Panc1 (cell line): Measurements from ENCODE around the gene GOLGA2. TPM values are rescaled to one million over a fixed set of nuclear protein-coding genes. Genes with fewer than 3 reads are reported as not detected.

ENCODE experiments used
- ATAC-seq: fragments of 200-7000 bp; cut with Tn5 transposase; 2 replicates; pipeline ENCODE4 v1.9.1; 2020; ENCODE audit warnings: mild to moderate bottlenecking, moderate library complexity
- BruUV-seq: library from RNA; stranded (reverse); fragments of 400-500 nt; replicated peaks from 2 replicates; lab custom pipeline; 2021; lab: Mats Ljungman, UMichigan
- CTCF ChIA-PET: fragments of 300-600 bp; sonication (Branson Sonifier 250); formaldehyde crosslinking; loops from one replicate; lab custom pipeline; 2022; ENCODE audit warnings: antibody characterized with exemption; lab: Charles Lee
- POLR2A ChIA-PET: fragments of 300-600 bp; sonication (Branson Sonifier 250); formaldehyde crosslinking; loops from one replicate; lab custom pipeline; 2022; ENCODE audit warnings: antibody characterized with exemption; lab: Charles Lee
- DNase-seq: peaks from one replicate; pipeline ENCODE4 v3.0.0-alpha.2; 2010; ENCODE audit warnings: low read depth, low spot score
- H3K27ac ChIP-seq: 2 replicates; pipeline ENCODE4 v1.5.1; 2011; ENCODE audit warnings: mild to moderate bottlenecking, low read length, inconsistent platforms
- H3K27me3 ChIP-seq: fragments of 200-500 bp; sonication (Bioruptor generic); 2 replicates; pipeline ENCODE4 v1.6.0; 2014; ENCODE audit warnings: low read length, inconsistent platforms; ENCODE audit not compliant: control insufficient read depth, insufficient read depth
- H3K36me3 ChIP-seq: fragments of 200-500 bp; sonication (Bioruptor generic); 2 replicates; pipeline ENCODE4 v1.5.1; 2014; ENCODE audit warnings: inconsistent platforms, mild to moderate bottlenecking, low read length, moderate library complexity; ENCODE audit not compliant: control insufficient read depth, insufficient read depth
- H3K4me1 ChIP-seq: 2 replicates; pipeline ENCODE4 v1.5.1; 2011; ENCODE audit warnings: inconsistent platforms, mild to moderate bottlenecking, low read length, moderate library complexity; ENCODE audit not compliant: control insufficient read depth, insufficient read depth
- H3K4me3 ChIP-seq, 2 experiments: 2 replicates each; pipeline ENCODE4 v1.5.1; 2011 to 2012; ENCODE audit warnings: low read depth in 2 of 2, low read length in 2 of 2, mild to moderate bottlenecking in 2 of 2, inconsistent platforms in 1 of 2, moderate library complexity in 1 of 2
- H3K9me3 ChIP-seq: fragments of 200-500 bp; sonication (Bioruptor generic); 2 replicates; pipeline ENCODE4 v1.5.1; 2014; ENCODE audit warnings: low read depth, mild to moderate bottlenecking, inconsistent platforms, low read length, moderate library complexity; ENCODE audit not compliant: control insufficient read depth, insufficient read depth
- POLR2AphosphoS5 ChIP-seq: IDR thresholded peaks from 2 replicates; pipeline ENCODE4 v1.6.1; 2012; ENCODE audit warnings: mild to moderate bottlenecking, low read depth, low read length, moderate library complexity
- SIN3A ChIP-seq: IDR thresholded peaks from 2 replicates; pipeline ENCODE4 v1.6.1; 2012; ENCODE audit warnings: low read depth, mild to moderate bottlenecking, low read length, moderate library complexity, borderline replicate concordance; ENCODE audit not compliant: insufficient read depth
- TCF7L2 ChIP-seq: IDR thresholded peaks from 2 replicates; pipeline ENCODE4 v1.6.1; 2011; ENCODE audit warnings: mild to moderate bottlenecking, low read depth, low read length, inconsistent platforms
- in situ Hi-C: cut with HindIII; loops from 2 replicates; pipeline ENCODE4 v1.10.0; 2016; ENCODE audit warnings: low sequenced_read_pairs, low pct_unique_long_range_greater_than_20kb
- intact Hi-C: fragments of 100-400 bp; cut with micrococcal nuclease; formaldehyde crosslinking; loops from one replicate; pipeline ENCODE4 v1.10.0; 2022; ENCODE audit not compliant: unreplicated experiment
- total RNA-seq: library from RNA; stranded (reverse); gene quantifications from one replicate; pipeline ENCODE4 v1.2.1, GENCODE V29; 2021; ENCODE audit not compliant: unreplicated experiment
- TF ChIP-seq, protein P1 (sequence below): fragments of 450-650 bp; IDR thresholded peaks from 2 replicates; pipeline ENCODE4 v1.5.1; 2017; ENCODE audit warnings: mild to moderate bottlenecking
- TF ChIP-seq, protein P2 (sequence below), 2 experiments: IDR thresholded peaks; 2 replicates each; pipeline ENCODE4 v1.6.1; 2011 to 2012; ENCODE audit warnings: low read depth in 2 of 2, control low read depth in 1 of 2, low read length in 1 of 2, mild to moderate bottlenecking in 1 of 2, moderate library complexity in 1 of 2; ENCODE audit not compliant: insufficient read depth in 1 of 2

The GOLGA2 gene
- total RNA-seq, 1 experiment from 2014 or later = 69.6 TPM

DNA sequence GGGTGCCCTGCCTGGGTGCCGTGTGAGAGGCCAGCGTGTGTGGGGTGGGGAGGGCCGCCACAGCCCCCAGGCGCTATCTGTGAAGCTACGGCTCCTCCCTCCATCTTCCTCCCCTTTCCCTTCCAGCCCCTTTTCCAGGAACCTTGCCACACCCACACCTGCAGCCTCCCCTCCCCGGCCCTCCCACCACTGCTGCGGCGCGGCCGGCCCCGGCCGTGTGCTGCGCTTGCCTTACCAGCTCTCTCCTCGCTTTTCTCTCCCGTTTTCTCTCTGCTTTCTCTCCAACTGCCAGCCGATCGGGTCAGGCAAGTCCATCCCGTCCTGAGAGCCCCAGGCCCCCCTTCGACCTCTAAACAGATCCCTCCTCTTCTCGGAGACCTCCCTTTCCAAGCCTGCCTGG lies 21.4 kb downstream of the GOLGA2 start:
- no peak overlapping the region for H3K27ac ChIP-seq
- no peaks in the 10 kb centered on the region for H3K27me3 ChIP-seq
- TF ChIP-seq POLR2AphosphoS5 (no peak), TCF7L2 (no peak), SIN3A (no peak)
- TF ChIP-seq, protein P1, sequence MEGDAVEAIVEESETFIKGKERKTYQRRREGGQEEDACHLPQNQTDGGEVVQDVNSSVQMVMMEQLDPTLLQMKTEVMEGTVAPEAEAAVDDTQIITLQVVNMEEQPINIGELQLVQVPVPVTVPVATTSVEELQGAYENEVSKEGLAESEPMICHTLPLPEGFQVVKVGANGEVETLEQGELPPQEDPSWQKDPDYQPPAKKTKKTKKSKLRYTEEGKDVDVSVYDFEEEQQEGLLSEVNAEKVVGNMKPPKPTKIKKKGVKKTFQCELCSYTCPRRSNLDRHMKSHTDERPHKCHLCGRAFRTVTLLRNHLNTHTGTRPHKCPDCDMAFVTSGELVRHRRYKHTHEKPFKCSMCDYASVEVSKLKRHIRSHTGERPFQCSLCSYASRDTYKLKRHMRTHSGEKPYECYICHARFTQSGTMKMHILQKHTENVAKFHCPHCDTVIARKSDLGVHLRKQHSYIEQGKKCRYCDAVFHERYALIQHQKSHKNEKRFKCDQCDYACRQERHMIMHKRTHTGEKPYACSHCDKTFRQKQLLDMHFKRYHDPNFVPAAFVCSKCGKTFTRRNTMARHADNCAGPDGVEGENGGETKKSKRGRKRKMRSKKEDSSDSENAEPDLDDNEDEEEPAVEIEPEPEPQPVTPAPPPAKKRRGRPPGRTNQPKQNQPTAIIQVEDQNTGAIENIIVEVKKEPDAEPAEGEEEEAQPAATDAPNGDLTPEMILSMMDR = no peak
- TF ChIP-seq, protein P2, sequence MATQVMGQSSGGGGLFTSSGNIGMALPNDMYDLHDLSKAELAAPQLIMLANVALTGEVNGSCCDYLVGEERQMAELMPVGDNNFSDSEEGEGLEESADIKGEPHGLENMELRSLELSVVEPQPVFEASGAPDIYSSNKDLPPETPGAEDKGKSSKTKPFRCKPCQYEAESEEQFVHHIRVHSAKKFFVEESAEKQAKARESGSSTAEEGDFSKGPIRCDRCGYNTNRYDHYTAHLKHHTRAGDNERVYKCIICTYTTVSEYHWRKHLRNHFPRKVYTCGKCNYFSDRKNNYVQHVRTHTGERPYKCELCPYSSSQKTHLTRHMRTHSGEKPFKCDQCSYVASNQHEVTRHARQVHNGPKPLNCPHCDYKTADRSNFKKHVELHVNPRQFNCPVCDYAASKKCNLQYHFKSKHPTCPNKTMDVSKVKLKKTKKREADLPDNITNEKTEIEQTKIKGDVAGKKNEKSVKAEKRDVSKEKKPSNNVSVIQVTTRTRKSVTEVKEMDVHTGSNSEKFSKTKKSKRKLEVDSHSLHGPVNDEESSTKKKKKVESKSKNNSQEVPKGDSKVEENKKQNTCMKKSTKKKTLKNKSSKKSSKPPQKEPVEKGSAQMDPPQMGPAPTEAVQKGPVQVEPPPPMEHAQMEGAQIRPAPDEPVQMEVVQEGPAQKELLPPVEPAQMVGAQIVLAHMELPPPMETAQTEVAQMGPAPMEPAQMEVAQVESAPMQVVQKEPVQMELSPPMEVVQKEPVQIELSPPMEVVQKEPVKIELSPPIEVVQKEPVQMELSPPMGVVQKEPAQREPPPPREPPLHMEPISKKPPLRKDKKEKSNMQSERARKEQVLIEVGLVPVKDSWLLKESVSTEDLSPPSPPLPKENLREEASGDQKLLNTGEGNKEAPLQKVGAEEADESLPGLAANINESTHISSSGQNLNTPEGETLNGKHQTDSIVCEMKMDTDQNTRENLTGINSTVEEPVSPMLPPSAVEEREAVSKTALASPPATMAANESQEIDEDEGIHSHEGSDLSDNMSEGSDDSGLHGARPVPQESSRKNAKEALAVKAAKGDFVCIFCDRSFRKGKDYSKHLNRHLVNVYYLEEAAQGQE (IDR thresholded peaks at IDR 0.05; ENCODE audit: insufficient read depth in 1 of 2, low read depth in 2 of 2, low read length in 1 of 2) = no peak
- BruUV-seq = no TSS peak
- POLR2A ChIA-PET = no interaction called here
- in situ Hi-C loops = no loop called here
- no peaks in the 10 kb centered on the region for H3K4me1 ChIP-seq
- no peak overlapping the region for H3K4me3 ChIP-seq
- intact Hi-C loops = no loop called here
- CTCF ChIA-PET = interaction anchor here (0.8 kb wide), 1 partner anchor 13 kb away, joined by 3 read pairs; no protein-coding TSS in a partner anchor
- ATAC-seq (no peak), DNase-seq (no peak)
- H3K9me3 ChIP-seq = no peaks in the 10 kb centered on the region
- H3K36me3 ChIP-seq = no peaks in the 10 kb centered on the region; the same call in 1 of the 2 replicates

DNA sequence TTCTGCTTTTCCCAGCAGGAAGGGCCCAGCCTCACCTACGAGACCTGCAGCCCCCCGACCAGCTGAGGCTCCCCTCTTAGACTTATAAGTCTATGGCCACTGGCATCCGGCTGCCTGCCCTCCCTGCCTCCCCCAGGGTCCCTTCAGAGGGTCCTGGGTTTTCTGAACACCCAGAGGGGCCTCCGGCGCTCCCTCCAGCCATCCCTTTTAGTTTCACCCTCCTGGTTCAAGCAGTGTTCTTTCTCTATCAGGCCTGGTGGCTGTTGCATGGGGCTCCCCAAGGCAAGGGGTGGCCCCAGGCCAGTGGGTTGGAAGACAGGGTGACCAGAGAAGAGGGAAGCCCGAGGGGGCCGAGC lies 21.8 kb downstream of the GOLGA2 start:
- DNase-seq (no peak), ATAC-seq (no peak)
- H3K27me3 ChIP-seq = no peaks in the 10 kb centered on the region
- no TSS peak for BruUV-seq
- CTCF ChIA-PET = interaction anchor here (0.6 to 0.8 kb wide), 2 partner anchors 13 to 107 kb away, joined by 3 to 13 read pairs; no protein-coding TSS in a partner anchor
- in situ Hi-C loops (no loop called here), intact Hi-C loops (no loop called here)
- no peak overlapping the region for H3K27ac ChIP-seq
- H3K4me1 ChIP-seq = no peaks in the 10 kb centered on the region
- no peaks in the 10 kb centered on the region for H3K9me3 ChIP-seq
- POLR2A ChIA-PET = no interaction called here
- no peak overlapping the region for H3K4me3 ChIP-seq
- H3K36me3 ChIP-seq = no peaks in the 10 kb centered on the region; the same call in 1 of the 2 replicates
- TF ChIP-seq, protein P2 (IDR thresholded peaks at IDR 0.05; ENCODE audit: insufficient read depth in 1 of 2, low read depth in 2 of 2, low read length in 1 of 2) = no peak
- TF ChIP-seq, protein P1 = no peak
- TF ChIP-seq SIN3A (no peak), TCF7L2 (no peak), POLR2AphosphoS5 (no peak)
